ENCODE results near the gene TMEM185A. TPM values are rescaled to one million over a fixed set of nuclear protein-coding genes. Genes with fewer than 3 reads are reported as not detected.
"Not testable (repeated sequence)": the region's sequence is repeated elsewhere in the genome, so short reads cannot be mapped to it uniquely, and the experiment has no call there.

The TMEM185A gene
- 10 to 100 TPM; 50.7 to 86.0 (median 62.5) TPM for total RNA-seq
- polyA plus RNA-seq = 43.0 TPM
- long read RNA-seq, donor 1, transcript TMEM185A-207 (7 exons, 2,840 nt) = major isoform, 118 of 228 reads
- long read RNA-seq, donor 1, transcript TMEM185A-208 (6 exons, 2,662 nt) = minor isoform, 5 of 228 reads
- long read RNA-seq, donor 1, transcript TMEM185A-209 (4 exons, 2,178 nt) = minor isoform, 17 of 228 reads
- long read RNA-seq, donor 1, transcript TMEM185A-204 (4 exons, 903 nt) = minor isoform, 11 of 228 reads
- long read RNA-seq, donor 1, partial matches to known transcripts = 6 of 228 reads
- long read RNA-seq, donor 1, other reads (novel, unspliced or antisense) = 70 of 228 reads
- long read RNA-seq, donor 2, transcript TMEM185A-207 (7 exons, 2,840 nt) = major isoform, 37 of 53 reads
- long read RNA-seq, donor 2, partial matches to known transcripts = 1 of 53 reads
- long read RNA-seq, donor 2, other reads (novel, unspliced or antisense) = 10 of 53 reads
- long read RNA-seq, donor 3, transcript TMEM185A-207 (7 exons, 2,840 nt) = major isoform, 71 of 132 reads
- long read RNA-seq, donor 3, transcript TMEM185A-204 (4 exons, 903 nt) = minor isoform, 6 of 132 reads
- long read RNA-seq, donor 3, transcript TMEM185A-208 (6 exons, 2,662 nt) = minor isoform, 5 of 132 reads
- long read RNA-seq, donor 3, transcript TMEM185A-211 (3 exons, 3,742 nt) = minor isoform, 8 of 132 reads
- long read RNA-seq, donor 3, partial matches to known transcripts = 2 of 132 reads
- long read RNA-seq, donor 3, other reads (novel, unspliced or antisense) = 36 of 132 reads
- long read RNA-seq, donor 4, transcript TMEM185A-207 (7 exons, 2,840 nt) = major isoform, 51 of 76 reads
- long read RNA-seq, donor 4, transcript TMEM185A-204 (4 exons, 903 nt) = minor isoform, 5 of 76 reads
- long read RNA-seq, donor 4, partial matches to known transcripts = 4 of 76 reads
- long read RNA-seq, donor 4, other reads (novel, unspliced or antisense) = 13 of 76 reads

DNA sequence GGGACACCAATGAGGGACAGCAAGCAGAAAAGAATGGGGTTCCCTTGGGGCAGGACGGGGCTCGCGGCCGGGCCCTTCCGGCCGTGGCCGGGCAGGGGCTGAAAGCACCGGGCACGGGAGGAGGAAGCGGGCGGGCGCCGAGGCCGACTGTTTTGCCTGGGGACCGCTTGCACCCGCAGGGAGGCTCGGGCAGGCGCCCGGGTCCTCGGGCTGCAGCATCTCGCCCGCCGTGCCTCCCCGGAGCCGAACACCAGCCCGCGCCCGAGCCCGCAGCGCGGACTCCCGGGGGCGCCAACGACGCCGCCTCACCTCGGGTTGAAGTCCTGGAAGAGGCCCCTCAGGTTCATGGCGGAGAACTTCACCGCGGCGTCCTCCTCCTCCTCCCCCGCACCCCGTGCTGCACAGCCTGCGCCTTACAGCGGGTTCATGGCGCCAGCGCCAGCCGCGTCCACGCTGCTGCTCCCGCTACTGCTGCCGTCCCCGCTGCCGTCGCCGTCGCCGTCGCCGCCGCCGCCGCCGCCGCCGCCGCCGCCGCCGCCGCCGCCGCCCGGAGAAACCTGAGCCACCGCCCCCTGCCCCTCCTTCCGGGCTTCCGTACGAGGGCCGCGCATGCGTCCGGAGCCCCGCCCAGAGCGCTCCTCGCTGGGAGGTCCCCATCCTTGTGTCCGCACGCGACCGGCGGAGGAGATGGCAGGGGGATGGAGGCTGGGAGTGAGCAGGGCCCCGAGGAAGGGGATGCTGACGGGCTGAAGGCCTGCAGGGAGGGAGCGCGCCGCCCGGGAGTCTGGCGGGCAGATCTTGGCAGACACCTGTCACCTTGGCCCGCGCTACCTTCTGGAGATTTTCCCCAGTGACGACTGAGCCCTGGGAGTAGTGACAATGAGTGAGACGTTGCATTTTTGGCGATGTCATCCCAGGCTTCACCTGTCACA is at the start of gene TMEM185A:
Gene TMEM185A (minus strand): TSS at position 559 of the 932 bp plus-strand sequence. CDS start 212 bp downstream, at position 347.
- WGBS = under 1% methylated on average over 92 of the region's 102 CpGs
- Histone ChIP-seq H3K4me1 (ENCODE audit: control insufficient read depth, insufficient read depth, low read length) (peaks cover 5% of the 10 kb centered on the region), H3K27me3 (ENCODE audit: control insufficient read depth, insufficient read depth) (no peaks in the 10 kb centered on the region), H3K9me3 (ENCODE audit: control insufficient read depth, low read length) (no peaks in the 10 kb centered on the region), H3K4me3 (ENCODE audit: low read length) (peak within 1 kb of the TSS; percentile 62), H3K27ac (ENCODE audit: low read length) (peak within 1 kb of the TSS; percentile 86)
- DNase-seq (peak; percentile 76 to 91 (median 90)), ATAC-seq (peak; percentile 85 to 91)
- intact Hi-C loops (cut with DNase I) = no loop called here

DNA sequence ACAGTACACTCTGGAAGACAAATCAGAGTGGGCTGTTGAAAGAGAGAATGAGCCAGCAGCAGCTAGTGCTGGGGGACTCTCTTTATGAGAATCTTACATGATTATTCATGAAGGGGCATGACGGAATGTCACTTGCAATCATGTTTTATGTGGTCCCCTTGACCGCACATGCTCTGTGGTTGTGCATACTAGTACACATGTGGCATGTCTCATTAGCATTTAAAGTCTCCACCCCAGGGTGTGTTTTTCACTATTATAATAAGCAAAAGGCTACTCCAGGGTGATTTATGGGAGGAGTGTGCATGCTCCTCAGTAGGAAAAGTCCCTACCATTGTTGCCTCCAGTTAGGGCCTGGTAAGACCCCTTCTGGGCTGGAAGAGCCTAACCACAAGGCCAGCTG is 49.6 kb upstream of the TMEM185A start:
- no peak for DNase-seq
- intact Hi-C loops (cut with DNase I) = no loop called here
- Histone ChIP-seq H3K4me1 (ENCODE audit: control insufficient read depth, insufficient read depth, low read length) (no peaks in the 10 kb centered on the region), H3K27ac (ENCODE audit: low read length) (no peak overlapping the region), H3K4me3 (ENCODE audit: low read length) (no peak overlapping the region), H3K27me3 (ENCODE audit: control insufficient read depth, insufficient read depth) (no peaks in the 10 kb centered on the region), H3K9me3 (ENCODE audit: control insufficient read depth, low read length) (no peaks in the 10 kb centered on the region)
- ATAC-seq = no peak
- 86% methylated on average over 2 of the region's 2 CpGs for WGBS

DNA sequence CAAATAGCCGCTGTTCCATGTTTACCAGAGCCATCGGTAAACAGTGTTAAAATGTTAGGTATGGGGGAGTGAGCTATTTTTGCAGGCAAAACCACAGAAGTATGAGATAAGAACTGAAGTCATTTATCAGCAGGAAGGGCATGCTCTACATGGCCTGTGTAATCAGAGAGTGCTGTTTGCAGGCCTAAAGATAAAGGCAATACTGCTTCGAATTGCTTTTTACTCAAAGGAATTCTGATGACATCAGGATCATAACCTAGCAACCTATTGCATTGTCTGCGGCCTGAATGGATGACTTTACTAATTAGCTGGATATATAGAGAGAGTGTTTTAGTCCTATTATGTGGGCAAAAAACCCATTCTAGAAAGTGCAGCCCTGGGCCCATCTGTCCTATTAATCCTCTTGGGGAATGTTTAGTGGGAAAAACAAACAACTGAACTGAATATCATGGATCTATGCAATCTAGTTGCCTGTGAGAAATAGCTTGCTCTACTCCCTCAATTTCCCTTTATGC is 47.6 kb upstream of the TMEM185A start:
- DNase-seq; ATAC-seq; H3K27ac ChIP-seq (ENCODE audit: low read length); H3K27me3 ChIP-seq (ENCODE audit: control insufficient read depth, insufficient read depth); H3K4me3 ChIP-seq (ENCODE audit: low read length); intact Hi-C loops (cut with DNase I); H3K4me1 ChIP-seq (ENCODE audit: control insufficient read depth, insufficient read depth, low read length); H3K9me3 ChIP-seq (ENCODE audit: control insufficient read depth, low read length): not testable (repeated sequence)
- no CpG with 5 or more reads among the region's 4 CpGs for WGBS

GRCh38 chrX:149675554-149675953 is 44.0 kb upstream of the TMEM185A start:
- H3K27ac ChIP-seq (ENCODE audit: low read length); H3K9me3 ChIP-seq (ENCODE audit: control insufficient read depth, low read length); intact Hi-C loops (cut with DNase I); H3K4me3 ChIP-seq (ENCODE audit: low read length); H3K4me1 ChIP-seq (ENCODE audit: control insufficient read depth, insufficient read depth, low read length); ATAC-seq; H3K27me3 ChIP-seq (ENCODE audit: control insufficient read depth, insufficient read depth); DNase-seq: not testable (repeated sequence)
- WGBS = no CpG with 5 or more reads among the region's 8 CpGs

DNA sequence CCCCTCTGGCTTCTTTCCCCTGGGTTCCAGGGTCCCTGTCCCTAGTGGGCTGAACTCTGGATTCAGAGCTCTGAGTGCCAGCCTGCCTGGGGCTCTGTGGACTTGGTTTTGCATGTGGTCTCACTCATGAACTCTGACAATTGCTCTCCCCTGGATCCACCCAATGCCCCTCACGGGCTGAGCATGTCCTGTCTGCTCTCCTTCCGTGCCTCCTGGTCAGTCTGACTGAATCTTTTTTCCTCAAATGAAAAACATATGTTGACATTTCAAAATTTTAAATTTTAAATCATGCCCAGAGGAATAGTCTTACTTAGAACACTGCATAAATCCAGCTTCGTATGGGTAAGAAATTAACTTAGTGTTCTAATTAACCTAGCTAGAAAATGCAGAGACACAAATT is 43.5 kb upstream of the TMEM185A start:
- H3K4me3 ChIP-seq (ENCODE audit: low read length); H3K9me3 ChIP-seq (ENCODE audit: control insufficient read depth, low read length); H3K27ac ChIP-seq (ENCODE audit: low read length); DNase-seq; ATAC-seq; intact Hi-C loops (cut with DNase I); H3K4me1 ChIP-seq (ENCODE audit: control insufficient read depth, insufficient read depth, low read length); H3K27me3 ChIP-seq (ENCODE audit: control insufficient read depth, insufficient read depth): not testable (repeated sequence)
- WGBS = no CpG with 5 or more reads among the region's 3 CpGs

GRCh38 chrX:149660613-149661012 is 29.0 kb upstream of the TMEM185A start:
- H3K27ac ChIP-seq (ENCODE audit: low read length); H3K4me1 ChIP-seq (ENCODE audit: control insufficient read depth, insufficient read depth, low read length); H3K27me3 ChIP-seq (ENCODE audit: control insufficient read depth, insufficient read depth); H3K4me3 ChIP-seq (ENCODE audit: low read length); intact Hi-C loops (cut with DNase I); H3K9me3 ChIP-seq (ENCODE audit: control insufficient read depth, low read length); DNase-seq: not testable (repeated sequence)
- WGBS = 31% methylated on average over 1 of the region's 6 CpGs
- peak; percentile 33 to 46 for ATAC-seq

GRCh38 chrX:149656260-149656884 is 24.8 kb upstream of the TMEM185A start:
- DNase-seq; H3K27me3 ChIP-seq (ENCODE audit: control insufficient read depth, insufficient read depth); H3K4me1 ChIP-seq (ENCODE audit: control insufficient read depth, insufficient read depth, low read length); H3K4me3 ChIP-seq (ENCODE audit: low read length); H3K9me3 ChIP-seq (ENCODE audit: control insufficient read depth, low read length); intact Hi-C loops (cut with DNase I); H3K27ac ChIP-seq (ENCODE audit: low read length): not testable (repeated sequence)
- ATAC-seq = peak; percentile 45 to 52
- WGBS = 100% methylated on average over 1 of the region's 5 CpGs

GRCh38 chrX:149652232-149652981 is 20.8 kb upstream of the TMEM185A start:
- Histone ChIP-seq H3K9me3 (ENCODE audit: control insufficient read depth, low read length) (no peaks in the 10 kb centered on the region), H3K27ac (ENCODE audit: low read length) (no peak overlapping the region), H3K4me3 (ENCODE audit: low read length) (no peak overlapping the region), H3K4me1 (ENCODE audit: control insufficient read depth, insufficient read depth, low read length) (no peaks in the 10 kb centered on the region), H3K27me3 (ENCODE audit: control insufficient read depth, insufficient read depth) (no peaks in the 10 kb centered on the region)
- ATAC-seq = no peak
- no peak for DNase-seq
- intact Hi-C loops (cut with DNase I) = no loop called here
- 77% methylated on average over 16 of the region's 16 CpGs for WGBS

DNA sequence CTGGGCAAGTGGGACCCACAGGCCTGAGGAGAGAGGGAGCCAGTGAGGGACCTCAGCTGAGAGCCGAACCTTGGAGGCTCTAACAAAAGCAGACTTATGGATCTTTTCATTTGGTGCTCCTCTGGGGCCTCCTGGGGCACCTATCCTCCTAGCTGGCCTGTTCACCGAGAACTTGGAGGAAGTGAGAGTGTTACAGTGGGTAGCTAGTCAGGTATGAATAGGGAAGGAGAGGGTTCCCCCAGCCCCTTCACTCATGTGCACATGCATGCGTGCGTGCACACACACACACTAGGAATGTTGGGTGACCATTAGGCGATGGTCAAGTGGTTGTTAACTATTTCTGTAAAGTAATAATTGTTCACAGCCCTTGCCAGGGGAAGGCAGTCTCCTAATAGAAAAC is 18.6 kb upstream of the TMEM185A start:
- DNase-seq (no peak), ATAC-seq (no peak)
- Histone ChIP-seq H3K4me1 (ENCODE audit: control insufficient read depth, insufficient read depth, low read length) (no peaks in the 10 kb centered on the region), H3K27me3 (ENCODE audit: control insufficient read depth, insufficient read depth) (no peaks in the 10 kb centered on the region), H3K27ac (ENCODE audit: low read length) (no peak overlapping the region), H3K9me3 (ENCODE audit: control insufficient read depth, low read length) (no peaks in the 10 kb centered on the region), H3K4me3 (ENCODE audit: low read length) (no peak overlapping the region)
- WGBS = 94% methylated on average over 5 of the region's 5 CpGs
- intact Hi-C loops (cut with DNase I) = no loop called here
